ENCODE results near the gene VIPR2.

DNA sequence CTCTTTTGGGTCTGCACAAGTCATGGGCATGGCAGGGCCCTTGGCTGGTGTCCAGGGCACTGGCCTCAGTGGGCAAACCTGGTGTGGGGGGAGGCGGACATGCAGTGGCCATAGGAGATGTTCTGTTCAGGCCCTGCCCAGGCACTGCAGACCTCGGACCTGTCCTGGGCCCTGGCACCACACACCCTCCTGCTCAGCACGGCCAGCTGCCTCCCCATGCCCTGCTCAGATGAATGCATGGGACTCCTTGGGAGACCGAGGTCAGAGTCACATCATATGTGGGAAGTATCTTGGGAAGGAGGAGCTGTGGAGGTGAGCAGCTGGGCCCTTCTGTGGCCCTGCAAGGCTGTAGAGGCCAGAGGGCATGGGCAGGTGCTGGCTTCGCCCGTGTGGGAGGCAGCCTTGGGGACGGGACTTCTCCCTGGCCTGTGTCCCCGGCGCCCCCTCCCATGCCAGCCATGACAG lies 130.8 kb downstream of the VIPR2 start:
- TF ChIP-seq, protein P1, sequence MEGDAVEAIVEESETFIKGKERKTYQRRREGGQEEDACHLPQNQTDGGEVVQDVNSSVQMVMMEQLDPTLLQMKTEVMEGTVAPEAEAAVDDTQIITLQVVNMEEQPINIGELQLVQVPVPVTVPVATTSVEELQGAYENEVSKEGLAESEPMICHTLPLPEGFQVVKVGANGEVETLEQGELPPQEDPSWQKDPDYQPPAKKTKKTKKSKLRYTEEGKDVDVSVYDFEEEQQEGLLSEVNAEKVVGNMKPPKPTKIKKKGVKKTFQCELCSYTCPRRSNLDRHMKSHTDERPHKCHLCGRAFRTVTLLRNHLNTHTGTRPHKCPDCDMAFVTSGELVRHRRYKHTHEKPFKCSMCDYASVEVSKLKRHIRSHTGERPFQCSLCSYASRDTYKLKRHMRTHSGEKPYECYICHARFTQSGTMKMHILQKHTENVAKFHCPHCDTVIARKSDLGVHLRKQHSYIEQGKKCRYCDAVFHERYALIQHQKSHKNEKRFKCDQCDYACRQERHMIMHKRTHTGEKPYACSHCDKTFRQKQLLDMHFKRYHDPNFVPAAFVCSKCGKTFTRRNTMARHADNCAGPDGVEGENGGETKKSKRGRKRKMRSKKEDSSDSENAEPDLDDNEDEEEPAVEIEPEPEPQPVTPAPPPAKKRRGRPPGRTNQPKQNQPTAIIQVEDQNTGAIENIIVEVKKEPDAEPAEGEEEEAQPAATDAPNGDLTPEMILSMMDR (IDR thresholded peaks at IDR 0.05), result no peak
- TF ChIP-seq EP300 (IDR thresholded peaks at IDR 0.05) (no peak), POLR2A (IDR thresholded peaks at IDR 0.05) (no peak), POLR2AphosphoS5 (IDR thresholded peaks at IDR 0.05) (no peak)

All from suprapubic skin (tissue), 4 donors.